ENCODE data around the gene ANKRD53. TPM values are rescaled to one million over a fixed set of nuclear protein-coding genes. Genes with fewer than 3 reads are reported as not detected.
A peak's percentile ranks its signal among the peaks of the same experiment; 100 is the strongest.

The ANKRD53 gene
- total RNA-seq, 1 experiment from 2014 or later: 0.28 TPM

GRCh38 chr2:70964596-70965386 lies 13.6 kb upstream of the ANKRD53 start:
- no peak for DNase-seq (ENCODE audit: low spot score)

- DNase-seq (ENCODE audit: low spot score): no peak
Measured at GRCh38 chr2:70965506-70965905, 12.9 kb upstream of the ANKRD53 start.

GRCh38 chr2:70966681-70967080 lies 11.7 kb upstream of the ANKRD53 start:
- no peak for DNase-seq (ENCODE audit: low spot score)

- DNase-seq (ENCODE audit: low spot score): no peak
Measured at GRCh38 chr2:70967189-70967588, 11.2 kb upstream of the ANKRD53 start.

GRCh38 chr2:70974592-70974991 lies 3.8 kb upstream of the ANKRD53 start:
- DNase-seq (ENCODE audit: low spot score): no peak

- DNase-seq (ENCODE audit: low spot score): no peak
Measured at GRCh38 chr2:70975237-70975636, 3.2 kb upstream of the ANKRD53 start.

GRCh38 chr2:70977605-70978205 lies 725 bp upstream of the ANKRD53 start:
- DNase-seq (ENCODE audit: low spot score): peak; percentile 45

GRCh38 chr2:70979180-70979488 lies 704 bp downstream of the ANKRD53 start:
- DNase-seq (ENCODE audit: low spot score): no peak

GRCh38 chr2:70979626-70980025 lies 1.2 kb downstream of the ANKRD53 start:
- DNase-seq (ENCODE audit: low spot score): no peak

- DNase-seq (ENCODE audit: low spot score): no peak
Measured at GRCh38 chr2:70981421-70981820, 3.0 kb downstream of the ANKRD53 start.

GRCh38 chr2:70981866-70982810 lies 3.7 kb downstream of the ANKRD53 start:
- DNase-seq (ENCODE audit: low spot score): no peak

GRCh38 chr2:70982971-70983370 lies 4.5 kb downstream of the ANKRD53 start:
- DNase-seq (ENCODE audit: low spot score): no peak

- no peak for DNase-seq (ENCODE audit: low spot score)
Measured at GRCh38 chr2:70983506-70984227, 5.2 kb downstream of the ANKRD53 start.

GRCh38 chr2:70984228-70984575 lies 5.8 kb downstream of the ANKRD53 start:
- no peak for DNase-seq (ENCODE audit: low spot score)

- peak; percentile 79 for DNase-seq (ENCODE audit: low spot score)
Measured at GRCh38 chr2:70984576-70985282, 6.3 kb downstream of the ANKRD53 start.

- no peak for DNase-seq (ENCODE audit: low spot score)
Measured at GRCh38 chr2:70985283-70985688, 6.9 kb downstream of the ANKRD53 start.

GRCh38 chr2:70985956-70986355 lies 7.5 kb downstream of the ANKRD53 start:
- no peak for DNase-seq (ENCODE audit: low spot score)

- DNase-seq (ENCODE audit: low spot score): no peak
Measured at GRCh38 chr2:70986499-70987189, 8.2 kb downstream of the ANKRD53 start.

- no peak for DNase-seq (ENCODE audit: low spot score)
Measured at GRCh38 chr2:70987386-70987785, 9.0 kb downstream of the ANKRD53 start.

GRCh38 chr2:70988151-70988550 lies 9.7 kb downstream of the ANKRD53 start:
- DNase-seq (ENCODE audit: low spot score): no peak
